ENCODE measurements around the gene ARID1B.

- no peak for TF ChIP-seq EZH2phosphoT487 (IDR thresholded peaks at IDR 0.05; ENCODE audit: borderline replicate concordance)
- TF ChIP-seq POLR2AphosphoS5 (IDR thresholded peaks at IDR 0.05; ENCODE audit: low read depth, low read length): no peak
- no peak for TF ChIP-seq TCF7L2 (IDR thresholded peaks at IDR 0.05; ENCODE audit: borderline replicate concordance, extremely low read depth, insufficient read depth, insufficient read length)
- no peak for TF ChIP-seq CTCF (IDR thresholded peaks at IDR 0.05 in 2 of 3, conservative IDR thresholded peaks at IDR 0.05 in 1 of 3; ENCODE audit: borderline replicate concordance in 1 of 3, insufficient read depth in 1 of 3, low read depth in 2 of 3, low read length in 2 of 3)
- no peak for TF ChIP-seq POLR2A (IDR thresholded peaks at IDR 0.05; ENCODE audit: borderline replicate concordance, extremely low read depth, insufficient read depth, insufficient read length)
- no peak for TF ChIP-seq REST (IDR thresholded peaks at IDR 0.05; ENCODE audit: low read depth)
- TF ChIP-seq EZH2 (IDR thresholded peaks at IDR 0.05): no peak
- no peak for TF ChIP-seq SRF (IDR thresholded peaks at IDR 0.05; ENCODE audit: low read depth)
- no peak for TF ChIP-seq ZNF274 (IDR thresholded peaks at IDR 0.05; ENCODE audit: low read depth, low read length)
- no peak for TF ChIP-seq ELF1 (IDR thresholded peaks at IDR 0.05; ENCODE audit: borderline replicate concordance, low read depth)
These were observed 330.9 kb downstream of the ARID1B start for GRCh38 chr6:157107915-157108651.
